CD4-positive, alpha-beta memory T cell (primary cell): ENCODE measurements around the gene ZNF627. TPM values are rescaled to one million over a fixed set of nuclear protein-coding genes. Genes with fewer than 3 reads are reported as not detected.
A peak's percentile ranks its signal among the peaks of the same experiment; 100 is the strongest.

ENCODE experiments used
- CTCF ChIA-PET: fragments of 350-600 bp; sonication (Branson Sonifier 250); formaldehyde crosslinking; loops from one replicate; lab custom pipeline; 2021; ENCODE audit warnings: inconsistent platforms; ENCODE audit not compliant: partially characterized antibody; lab: Charles Lee
- POLR2A ChIA-PET: fragments of 350-600 bp; sonication (Branson Sonifier 250); formaldehyde crosslinking; loops from one replicate; lab custom pipeline; 2021; ENCODE audit not compliant: partially characterized antibody; lab: Charles Lee
- DNase-seq, 5 donors: peaks; one replicate each; pipeline versions ENCODE4 v3.0.0 to v3.0.0-alpha.2; 2020 to 2022; ENCODE audit warnings: mixed read lengths in 1 of 5
- H3K27ac ChIP-seq: one replicate; pipeline ENCODE4 v1.7.0; 2013; ENCODE audit warnings: low read depth, low read length
- H3K27me3 ChIP-seq: 2 replicates; pipeline ENCODE4 v1.7.0; 2013; ENCODE audit warnings: mild to moderate bottlenecking, low read length, moderate library complexity; ENCODE audit not compliant: insufficient read depth
- H3K36me3 ChIP-seq: 2 replicates; pipeline ENCODE4 v1.7.0; 2013; ENCODE audit warnings: mild to moderate bottlenecking, low read length, moderate library complexity; ENCODE audit not compliant: insufficient read depth
- H3K4me1 ChIP-seq: 2 replicates; pipeline ENCODE4 v1.7.0; 2013; ENCODE audit warnings: mild to moderate bottlenecking, low read length, moderate library complexity; ENCODE audit not compliant: insufficient read depth
- H3K4me3 ChIP-seq, 2 donors: one replicate each; pipeline ENCODE4 v1.7.0; 2013; ENCODE audit warnings: low read length in 2 of 2, mild to moderate bottlenecking in 1 of 2
- H3K9me3 ChIP-seq, 2 donors: one replicate each; pipeline ENCODE4 v1.7.0; 2013; ENCODE audit warnings: low read length in 2 of 2, control low read depth in 1 of 2; ENCODE audit not compliant: control insufficient read depth in 1 of 2
- H3K27ac Mint-ChIP-seq, 7 donors: one replicate each; pipeline ENCODE4 v1.8.0; 2020 to 2021; ENCODE audit warnings: mixed read lengths in 7 of 7, mild to moderate bottlenecking in 6 of 7, inconsistent platforms in 3 of 7, moderate library complexity in 3 of 7
- H3K27me3 Mint-ChIP-seq, 2 donors: one replicate each; pipeline ENCODE4 v1.8.0; 2020 to 2021; ENCODE audit warnings: mixed read lengths in 2 of 2
- H3K36me3 Mint-ChIP-seq, 2 donors: one replicate each; pipeline ENCODE4 v1.8.0; 2020 to 2021; ENCODE audit warnings: mixed read lengths in 2 of 2, inconsistent platforms in 1 of 2, mild to moderate bottlenecking in 1 of 2
- H3K4me1 Mint-ChIP-seq, 4 donors: one replicate each; pipeline ENCODE4 v1.8.0; 2020 to 2021; ENCODE audit warnings: mixed read lengths in 4 of 4, mild to moderate bottlenecking in 1 of 4
- H3K4me3 Mint-ChIP-seq, 8 donors: one replicate each; pipeline ENCODE4 v1.8.0; 2020 to 2021; ENCODE audit warnings: mixed read lengths in 8 of 8, mild to moderate bottlenecking in 7 of 8, moderate library complexity in 6 of 8, inconsistent platforms in 3 of 8
- H3K9me3 Mint-ChIP-seq, 8 donors: one replicate each; pipeline ENCODE4 v1.8.0; 2020 to 2021; ENCODE audit warnings: mixed read lengths in 8 of 8, mild to moderate bottlenecking in 5 of 8, inconsistent platforms in 3 of 8, moderate library complexity in 1 of 8
- intact Hi-C: fragments of 100-400 bp; cut with micrococcal nuclease; formaldehyde crosslinking; loops from one replicate; pipeline ENCODE4 v1.15.1; 2023
- polyA plus RNA-seq, 2 donors: library from polyadenylated mRNA; unstranded; fragments of 300-500 nt; fragmentation: Illumina TruSeq; gene quantifications; one replicate each; pipeline ENCODE4 v1.2.3, GENCODE V29; 2021
- total RNA-seq, 2 experiments: library from RNA; stranded (reverse); gene quantifications; one replicate each; pipeline ENCODE4 v1.2.3, GENCODE V29; 2021

ZNF627 gene
- total and polyA plus RNA-seq, 4 experiments from 2014 or later = 6.8 to 12.6 (median 10.9) TPM

DNA sequence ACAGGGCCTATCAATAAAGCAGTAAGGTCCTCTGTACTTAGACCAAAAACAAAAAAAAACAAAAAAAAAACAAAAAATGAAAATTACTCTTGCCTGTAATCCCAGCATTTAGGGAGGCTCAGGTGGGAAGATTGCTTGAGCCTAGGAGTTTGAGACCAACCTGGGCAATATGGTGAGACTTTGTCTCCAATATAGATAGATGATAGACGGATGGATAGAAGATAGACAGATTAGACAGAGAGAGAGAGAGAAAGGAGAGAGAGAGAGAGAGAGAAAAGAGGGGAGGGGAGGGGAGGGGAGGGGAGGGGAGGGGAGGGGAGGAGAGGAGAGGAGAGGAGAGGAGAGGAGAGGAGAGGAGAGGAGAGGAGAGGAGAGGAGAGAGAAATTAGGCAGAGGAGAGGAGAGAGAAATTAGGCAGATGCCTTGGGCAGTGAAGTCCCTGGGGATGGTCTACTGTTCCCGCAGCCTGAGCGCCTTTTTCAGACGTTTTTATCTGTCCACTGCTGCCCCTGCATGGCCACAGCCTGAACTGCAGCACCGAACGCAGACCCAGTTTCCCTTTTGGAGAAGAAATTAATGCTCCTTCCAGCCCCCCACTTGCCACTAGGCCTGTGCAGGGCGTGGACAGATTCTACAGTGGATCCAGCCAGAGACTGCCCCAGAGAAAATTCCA, 9.8 kb upstream of the ZNF627 start:
- ChIA-PET CTCF (interaction anchor here (1.0 to 6.4 kb wide), 6 partner anchors 9 to 61 kb away, joined by 3 to 38 read pairs (median 8); no protein-coding TSS in a partner anchor), POLR2A (interaction anchor here (1.2 kb wide), 1 partner anchor 28 kb away, joined by 3 read pairs; the partner anchor contains the start of gene ELOF1)
- DNase-seq = peak; percentile 63 to 75 (median 70)
- intact Hi-C loops = loop anchor here (1.0 kb wide), 5 partner anchors 27 to 294 kb away; no protein-coding TSS in a partner anchor
- peaks cover 3% of the 10 kb centered on the region for H3K4me1 ChIP-seq
- H3K4me3 ChIP-seq = no peak overlapping the region
- no peaks in the 10 kb centered on the region for H3K36me3 ChIP-seq
- peaks cover 0 to 10% (median 1%) of the 10 kb centered on the region in 4 donors for H3K4me1 Mint-ChIP-seq
- H3K27me3 ChIP-seq = no peaks in the 10 kb centered on the region
- H3K9me3 ChIP-seq = no peaks in the 10 kb centered on the region
- no peak overlapping the region for H3K4me3 Mint-ChIP-seq
- H3K9me3 Mint-ChIP-seq = no peaks in the 10 kb centered on the region
- H3K27me3 Mint-ChIP-seq = peaks cover 0 to 2% of the 10 kb centered on the region in 2 donors
- no peak overlapping the region for H3K27ac ChIP-seq
- H3K36me3 Mint-ChIP-seq = no peaks in the 10 kb centered on the region
- peak overlapping the region in 3 of 7 donors; percentile 35 to 86 (median 82) for H3K27ac Mint-ChIP-seq

DNA sequence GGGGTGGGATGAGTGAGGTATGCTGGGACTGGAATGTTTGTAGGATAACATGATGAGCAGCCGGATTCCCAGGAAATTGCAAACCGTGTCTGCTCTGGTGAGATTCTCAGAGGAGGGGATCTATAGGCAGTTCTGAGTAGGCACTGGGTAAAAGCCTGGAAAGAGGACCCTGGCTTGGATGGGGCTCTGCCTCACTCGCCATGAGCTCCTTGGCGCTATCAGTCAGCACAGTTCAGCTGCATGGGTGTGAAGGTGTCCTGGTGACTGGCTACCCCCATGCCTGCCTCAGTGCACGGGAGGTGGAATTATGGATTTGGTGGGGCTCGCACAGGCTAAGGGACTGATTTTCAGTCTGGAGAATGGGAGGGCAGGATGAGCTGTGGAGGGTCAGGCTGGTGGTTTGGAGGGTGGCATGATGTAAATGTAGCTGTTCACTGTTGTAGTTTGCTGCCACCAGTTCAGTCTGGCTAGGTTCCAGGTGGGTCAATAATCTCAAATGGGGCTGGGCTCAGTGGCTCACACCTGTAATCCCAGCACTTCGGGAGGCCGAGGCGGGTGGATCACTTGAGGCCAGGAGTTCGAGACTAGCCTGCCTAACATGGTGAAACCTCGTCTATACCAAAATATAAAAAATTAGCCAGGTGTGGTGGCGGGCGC, 9.2 kb upstream of the ZNF627 start:
- Histone ChIP-seq H3K4me1 (peaks cover 3% of the 10 kb centered on the region), H3K9me3 (no peaks in the 10 kb centered on the region), H3K27me3 (no peaks in the 10 kb centered on the region), H3K4me3 (no peak overlapping the region), H3K27ac (no peak overlapping the region), H3K36me3 (no peaks in the 10 kb centered on the region)
- Mint-ChIP-seq H3K36me3 (no peaks in the 10 kb centered on the region), H3K27ac (peak overlapping the region in 4 of 7 donors; percentile 22 to 86 (median 58)), H3K9me3 (no peaks in the 10 kb centered on the region), H3K4me3 (no peak overlapping the region), H3K27me3 (peaks cover 0 to 2% of the 10 kb centered on the region in 2 donors), H3K4me1 (peaks cover 0 to 10% (median 1%) of the 10 kb centered on the region in 4 donors)
- DNase-seq = no peak
- ChIA-PET POLR2A (interaction anchor here (0.7 to 1.2 kb wide), 2 partner anchors 9 to 29 kb away, joined by 3 read pairs; partner anchors contain the start of genes ELOF1 and ZNF627), CTCF (interaction anchor here (0.8 to 6.4 kb wide), 9 partner anchors 8 to 462 kb away, joined by 3 to 38 read pairs (median 3); no protein-coding TSS in a partner anchor)
- intact Hi-C loops = loop anchor here (1.0 kb wide), 5 partner anchors 28 to 295 kb away; no protein-coding TSS in a partner anchor

DNA sequence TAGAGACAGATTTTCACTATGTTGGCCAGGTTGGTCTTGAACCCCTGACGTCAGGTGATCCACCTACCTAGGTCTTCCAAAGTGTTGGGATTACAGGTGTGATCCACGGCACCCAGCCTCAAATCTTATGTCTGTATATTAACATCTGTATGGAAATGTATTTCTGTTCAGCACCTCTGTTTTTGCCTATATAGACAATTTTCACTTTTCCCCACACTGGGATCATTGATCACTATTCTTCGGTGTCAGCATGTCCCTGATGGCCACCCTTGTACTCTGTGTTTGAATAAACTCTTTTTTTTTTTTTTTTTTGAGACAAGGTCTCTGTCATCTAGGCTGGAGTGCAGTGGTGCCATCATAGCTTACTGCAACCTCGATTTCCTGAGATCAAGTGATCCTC, 3.2 kb upstream of the ZNF627 start:
- H3K27ac ChIP-seq = no peak overlapping the region
- peaks cover 12% of the 10 kb centered on the region for H3K4me1 ChIP-seq
- Mint-ChIP-seq H3K36me3 (peaks cover 0 to 2% of the 10 kb centered on the region in 2 donors), H3K4me1 (peaks cover 5 to 17% (median 11%) of the 10 kb centered on the region in 4 donors), H3K27me3 (no peaks in the 10 kb centered on the region), H3K9me3 (no peaks in the 10 kb centered on the region), H3K4me3 (no peak overlapping the region), H3K27ac (no peak overlapping the region)
- DNase-seq = no peak
- H3K4me3 ChIP-seq = no peak overlapping the region
- no peaks in the 10 kb centered on the region for H3K27me3 ChIP-seq
- CTCF ChIA-PET = interaction anchor here (1.7 kb wide), 1 partner anchor 58 kb away, joined by 4 read pairs; no protein-coding TSS in a partner anchor
- H3K9me3 ChIP-seq = no peaks in the 10 kb centered on the region
- no peaks in the 10 kb centered on the region for H3K36me3 ChIP-seq
- intact Hi-C loops = no loop called here
- POLR2A ChIA-PET = interaction anchor here (0.7 kb wide), 1 partner anchor 697 kb away, joined by 3 read pairs; no protein-coding TSS in a partner anchor

DNA sequence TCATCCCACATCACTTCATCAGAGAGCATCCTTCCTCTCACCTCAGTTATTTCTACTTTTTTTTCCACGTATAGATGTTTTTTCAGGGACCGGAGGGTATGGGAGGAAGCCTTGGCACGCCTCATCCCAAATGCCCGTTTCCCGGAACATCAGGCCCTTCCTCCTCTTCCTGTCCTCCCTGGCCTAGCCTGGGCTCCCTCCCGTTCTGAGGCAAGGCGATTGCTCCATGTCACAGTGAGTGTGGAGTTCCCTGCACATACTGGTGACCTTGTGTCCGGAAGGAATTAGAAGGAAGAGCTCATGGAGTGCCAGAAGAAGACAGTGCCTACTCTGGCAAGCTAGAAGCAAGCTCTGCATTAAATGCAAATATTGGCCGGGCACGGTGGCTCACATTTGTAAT, 1.1 kb upstream of the ZNF627 start:
- intact Hi-C loops = loop anchor here (2.0 kb wide), 1 partner anchor 37 kb away; the partner anchor contains the start of gene ELOF1
- CTCF ChIA-PET = interaction anchor here (0.9 kb wide), 1 partner anchor 8 kb away, joined by 3 read pairs; no protein-coding TSS in a partner anchor
- H3K4me3 ChIP-seq = no peak overlapping the region
- POLR2A ChIA-PET = interaction anchor here (0.6 to 1.6 kb wide), 4 partner anchors 8 to 1040 kb away, joined by 3 to 6 read pairs (median 4); partner anchors contain the start of gene ECSIT
- no peaks in the 10 kb centered on the region for H3K36me3 ChIP-seq
- H3K27me3 ChIP-seq = no peaks in the 10 kb centered on the region
- no peaks in the 10 kb centered on the region for H3K9me3 ChIP-seq
- Mint-ChIP-seq H3K9me3 (no peaks in the 10 kb centered on the region), H3K4me3 (peak overlapping the region in 7 of 8 donors; percentile 21 to 89 (median 86)), H3K36me3 (peaks cover 0 to 2% of the 10 kb centered on the region in 2 donors), H3K27ac (peak overlapping the region; percentile 35 to 93 (median 85)), H3K4me1 (peaks cover 9 to 24% (median 17%) of the 10 kb centered on the region in 4 donors), H3K27me3 (no peaks in the 10 kb centered on the region)
- no peak overlapping the region for H3K27ac ChIP-seq
- no peak for DNase-seq
- H3K4me1 ChIP-seq = peaks cover 15% of the 10 kb centered on the region

DNA sequence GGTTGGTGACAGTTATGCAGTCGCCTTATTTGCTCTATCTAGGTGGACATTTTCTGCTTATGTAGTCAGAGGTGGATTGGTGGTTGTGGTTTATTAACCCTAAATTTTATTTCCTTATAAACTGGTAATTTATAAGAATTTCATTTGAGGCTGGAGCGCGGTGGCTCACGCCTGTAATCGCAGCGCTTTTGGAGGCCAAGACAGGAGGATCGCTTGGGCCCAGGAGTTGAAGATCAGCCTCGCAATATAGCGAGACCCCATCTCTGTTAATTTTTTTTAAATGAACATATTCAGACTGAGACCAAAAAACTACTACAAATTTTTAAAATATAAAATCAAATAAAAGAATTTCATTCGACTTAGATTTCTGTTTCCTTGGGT, 810 bp downstream of the ZNF627 start:
- POLR2A ChIA-PET = interaction anchor here (0.8 to 1.3 kb wide), 4 partner anchors 39 to 223 kb away, joined by 3 to 7 read pairs (median 4); partner anchors contain the start of genes ELOF1, SWSAP1 and ZNF441
- intact Hi-C loops = no loop called here
- peak overlapping the region; percentile 44 to 87 for H3K4me3 ChIP-seq
- H3K27me3 ChIP-seq = no peaks in the 10 kb centered on the region
- Mint-ChIP-seq H3K27me3 (no peaks in the 10 kb centered on the region), H3K4me3 (peak overlapping the region; percentile 86 to 94 (median 92)), H3K4me1 (peaks cover 12 to 35% (median 20%) of the 10 kb centered on the region in 4 donors), H3K9me3 (no peaks in the 10 kb centered on the region), H3K27ac (peak overlapping the region; percentile 35 to 95 (median 93)), H3K36me3 (peaks cover 7 to 13% of the 10 kb centered on the region in 2 donors)
- CTCF ChIA-PET = interaction anchor here (0.7 to 1.2 kb wide), 2 partner anchors 62 to 365 kb away, joined by 3 to 6 read pairs; no protein-coding TSS in a partner anchor
- H3K9me3 ChIP-seq = no peaks in the 10 kb centered on the region
- no peak for DNase-seq
- H3K36me3 ChIP-seq = no peaks in the 10 kb centered on the region
- H3K4me1 ChIP-seq = peaks cover 15% of the 10 kb centered on the region
- peak overlapping the region; percentile 77 for H3K27ac ChIP-seq

DNA sequence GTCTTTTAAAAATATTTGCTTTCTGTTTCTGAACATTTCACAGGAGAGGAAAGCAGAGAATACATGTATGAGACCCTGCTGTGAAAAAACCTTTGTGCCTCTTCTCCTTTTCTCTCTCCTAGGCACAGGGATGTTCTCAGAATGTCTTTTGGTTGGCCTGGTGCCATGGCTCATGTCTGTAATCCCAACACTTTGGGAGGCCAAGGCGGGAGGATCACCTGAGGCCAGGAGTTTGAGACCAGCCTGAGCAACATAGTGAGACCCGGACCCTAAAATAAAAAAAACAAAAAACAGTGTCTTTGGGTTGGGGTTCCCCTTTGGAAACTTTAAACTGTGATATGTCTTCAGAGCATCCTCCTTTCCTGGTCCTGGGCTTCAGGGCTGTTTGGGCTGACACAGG, 1.5 kb downstream of the ZNF627 start:
- H3K27ac ChIP-seq = no peak overlapping the region
- H3K27ac Mint-ChIP-seq = peak overlapping the region in 4 of 7 donors; percentile 19 to 92 (median 61)
- H3K27me3 ChIP-seq = no peaks in the 10 kb centered on the region
- H3K36me3 ChIP-seq = no peaks in the 10 kb centered on the region
- intact Hi-C loops = no loop called here
- H3K9me3 Mint-ChIP-seq = no peaks in the 10 kb centered on the region
- peaks cover 7 to 13% of the 10 kb centered on the region in 2 donors for H3K36me3 Mint-ChIP-seq
- ChIA-PET CTCF (no interaction called here), POLR2A (no interaction called here)
- H3K27me3 Mint-ChIP-seq = no peaks in the 10 kb centered on the region
- H3K4me3 Mint-ChIP-seq = peak overlapping the region; percentile 62 to 73 (median 66)
- H3K4me1 Mint-ChIP-seq = peaks cover 12 to 35% (median 20%) of the 10 kb centered on the region in 4 donors
- DNase-seq = no peak
- H3K4me3 ChIP-seq = no peak overlapping the region
- H3K4me1 ChIP-seq = peaks cover 15% of the 10 kb centered on the region
- no peaks in the 10 kb centered on the region for H3K9me3 ChIP-seq
